HCT116 (cell line): ENCODE results near the gene RIBC2. TPM values are rescaled to one million over a fixed set of nuclear protein-coding genes. Genes with fewer than 3 reads are reported as not detected.

Experiments used
- ATAC-seq: fragments of 200-7000 bp; cut with Tn5 transposase; 2 replicates; pipeline ENCODE4 v1.9.1; 2020; ENCODE audit warnings: mild to moderate bottlenecking, moderate library complexity
- BruUV-seq: library from RNA; stranded (reverse); fragments of 400-500 nt; replicated peaks from 2 replicates; lab custom pipeline; 2021; lab: Mats Ljungman, UMichigan
- CTCF ChIA-PET: fragments of 300-600 bp; sonication (Branson Sonifier 250); formaldehyde crosslinking; loops from one replicate; lab custom pipeline; 2021; ENCODE audit warnings: antibody characterized with exemption; lab: Charles Lee
- POLR2A ChIA-PET: fragments of 300-600, 350-600 bp; sonication (Branson Sonifier 250); formaldehyde crosslinking; loops from one replicate; lab custom pipeline; 2021; ENCODE audit warnings: antibody characterized with exemption; lab: Charles Lee
- RAD21 ChIA-PET, 2 experiments: fragments of 300-600 bp; sonication (Branson Sonifier 250); formaldehyde crosslinking; loops; one replicate each; lab custom pipeline; 2023; ENCODE audit warnings: low total read pairs in 2 of 2; ENCODE audit not compliant: uncharacterized antibody in 2 of 2, unreplicated experiment in 2 of 2, low non-redundant PET in 1 of 2; lab: Charles Lee
- DNase-seq: peaks from one replicate; pipeline ENCODE4 v3.0.0-alpha.2; 2010; ENCODE audit warnings: low read depth, low spot score
- H2AFZ ChIP-seq: fragments of 200-600 bp; shearing (Covaris generic), sonication (generic); 2 replicates; pipeline ENCODE4 v1.6.1; 2017; ENCODE audit warnings: low read depth, mixed run types, mixed read lengths, antibody characterized with exemption, low read length; ENCODE audit not compliant: poor library complexity, severe bottlenecking
- H3K27ac ChIP-seq: 2 replicates; pipeline ENCODE4 v1.5.1; 2012; ENCODE audit warnings: low read depth, low read length
- H3K27me3 ChIP-seq: fragments of 200-600 bp; sonication (generic); 2 replicates; pipeline ENCODE4 v1.6.1; 2016; ENCODE audit warnings: mixed run types, low read length, mixed read lengths; ENCODE audit not compliant: insufficient read depth
- H3K36me3 ChIP-seq, 2 experiments: fragments of 200-500 bp in 1 of 2; fragments of 200-600 bp in 1 of 2; sonication (Bioruptor generic) in 1 of 2; sonication (generic) in 1 of 2; 2 replicates each; pipeline versions ENCODE4 v1.5.1 to v1.6.1; 2014 to 2016; ENCODE audit warnings: low read length in 2 of 2, inconsistent platforms in 1 of 2, mixed read lengths in 1 of 2, mixed run types in 1 of 2; ENCODE audit not compliant: insufficient read depth in 2 of 2, control insufficient read depth in 1 of 2
- H3K4me1 ChIP-seq, 2 experiments: fragments of 200-600 bp in 1 of 2; sonication (generic) in 1 of 2; 2 replicates each; pipeline versions ENCODE4 v1.5.1 to v1.6.1; 2012 to 2017; ENCODE audit warnings: low read length in 2 of 2, inconsistent platforms in 1 of 2, mild to moderate bottlenecking in 1 of 2, mixed read lengths in 1 of 2, mixed run types in 1 of 2, moderate library complexity in 1 of 2; ENCODE audit not compliant: insufficient read depth in 2 of 2, control insufficient read depth in 1 of 2
- H3K4me2 ChIP-seq: fragments of 200-600 bp; sonication (generic); 2 replicates; pipeline ENCODE4 v1.6.1; 2017; ENCODE audit warnings: mixed run types, low read length, mixed read lengths
- H3K4me3 ChIP-seq, 2 experiments: fragments of 200-600 bp in 1 of 2; sonication (generic) in 1 of 2; replicated peaks in 1 of 2; 2 replicates each; pipeline ENCODE4 v1.5.1; 2011 to 2016; ENCODE audit warnings: low read length in 2 of 2, control low read depth in 1 of 2, low read depth in 1 of 2, mild to moderate bottlenecking in 1 of 2, mixed read lengths in 1 of 2, mixed run types in 1 of 2
- H3K79me2 ChIP-seq: fragments of 200-600 bp; sonication (generic); 2 replicates; pipeline ENCODE4 v1.6.1; 2017; ENCODE audit warnings: mild to moderate bottlenecking, mixed run types, low read length, moderate library complexity, mixed read lengths; ENCODE audit not compliant: insufficient read depth
- H3K9ac ChIP-seq: fragments of 200-600 bp; sonication (generic); 2 replicates; pipeline ENCODE4 v1.6.1; 2016; ENCODE audit warnings: low read length, mixed read lengths
- H3K9me2 ChIP-seq: fragments of 200-600 bp; sonication (generic), shearing (Covaris generic); 2 replicates; pipeline ENCODE4 v1.6.1; 2017; ENCODE audit warnings: mixed run types, mild to moderate bottlenecking, moderate library complexity; ENCODE audit not compliant: insufficient read depth
- H3K9me3 ChIP-seq, 2 experiments: fragments of 200-500 bp in 1 of 2; fragments of 200-600 bp in 1 of 2; sonication (Bioruptor generic) in 1 of 2; sonication (generic) in 1 of 2; 2 replicates each; pipeline ENCODE4 v1.6.1; 2014 to 2017; ENCODE audit warnings: low read length in 2 of 2, mixed read lengths in 2 of 2, inconsistent platforms in 1 of 2, low read depth in 1 of 2, mild to moderate bottlenecking in 1 of 2, mixed run types in 1 of 2, moderate library complexity in 1 of 2; ENCODE audit not compliant: control insufficient read depth in 1 of 2, insufficient read depth in 1 of 2
- H4K20me1 ChIP-seq: fragments of 200-600 bp; sonication (generic), shearing (Covaris generic); 2 replicates; pipeline ENCODE4 v1.6.1; 2017; ENCODE audit warnings: mixed run types, mild to moderate bottlenecking, moderate library complexity; ENCODE audit not compliant: insufficient read depth
- CBX3 ChIP-seq: IDR thresholded peaks from 2 replicates; pipeline ENCODE4 v1.6.1; 2012; ENCODE audit warnings: low read depth
- EZH2 ChIP-seq: fragments of 200-600 bp; sonication (generic); IDR thresholded peaks from 2 replicates; pipeline ENCODE4 v1.6.1; 2017; ENCODE audit warnings: antibody characterized with exemption, mixed run types
- EZH2phosphoT487 ChIP-seq: fragments of 200-600 bp; IDR thresholded peaks from 2 replicates; pipeline ENCODE4 v1.6.1; 2018; ENCODE audit warnings: antibody characterized with exemption, borderline replicate concordance
- FOSL1 ChIP-seq: IDR thresholded peaks from 2 replicates; pipeline ENCODE4 v1.6.1; 2012; ENCODE audit warnings: low read depth
- POLR2A ChIP-seq: IDR thresholded peaks from 2 replicates; pipeline ENCODE4 v1.7.0; 2011; ENCODE audit warnings: borderline replicate concordance; ENCODE audit not compliant: insufficient read depth, insufficient read length; ENCODE audit errors: extremely low read depth
- RAD21 ChIP-seq: IDR thresholded peaks from 2 replicates; pipeline ENCODE4 v1.6.1; 2012; ENCODE audit warnings: low read depth, mild to moderate bottlenecking
- SRF ChIP-seq: IDR thresholded peaks from 2 replicates; pipeline ENCODE4 v1.6.1; 2012; ENCODE audit warnings: low read depth
- TCF7L2 ChIP-seq: IDR thresholded peaks from 2 replicates; pipeline ENCODE4 v1.7.0; 2011; ENCODE audit warnings: borderline replicate concordance, inconsistent platforms; ENCODE audit not compliant: insufficient read depth, insufficient read length; ENCODE audit errors: extremely low read depth
- ZFX ChIP-seq: fragments of 450-650 bp; IDR thresholded peaks from 2 replicates; pipeline ENCODE4 v1.6.1; 2017
- ZNF274 ChIP-seq: fragments of 200-500 bp; sonication (Bioruptor generic); IDR thresholded peaks from 2 replicates; pipeline ENCODE4 v1.6.1; 2014; ENCODE audit warnings: mild to moderate bottlenecking, low read depth, low read length, inconsistent platforms
- intact Hi-C: fragments of 100-400 bp; cut with micrococcal nuclease; formaldehyde crosslinking; loops from 2 replicates; pipeline ENCODE4 v1.10.0; 2022
- total RNA-seq: library from RNA; stranded (reverse); gene quantifications from one replicate; pipeline ENCODE4 v1.2.1, GENCODE V29; 2021; ENCODE audit not compliant: unreplicated experiment
- TF ChIP-seq, protein P1 (sequence below): IDR thresholded peaks from 2 replicates; pipeline ENCODE4 v1.6.1; 2012
- TF ChIP-seq, protein P2 (sequence below): IDR thresholded peaks from 2 replicates; pipeline ENCODE4 v1.6.1; 2012
- TF ChIP-seq, protein P3 (sequence below): IDR thresholded peaks from 2 replicates; pipeline ENCODE4 v1.6.1; 2011; ENCODE audit warnings: mild to moderate bottlenecking, low read length, moderate library complexity; ENCODE audit not compliant: insufficient replicate concordance; ENCODE audit errors: extremely low read depth
- TF ChIP-seq, protein P4 (sequence below), 3 experiments: fragments of 200-600 bp in 1 of 3; sonication (generic) in 1 of 3; IDR thresholded peaks in 2 of 3; conservative IDR thresholded peaks in 1 of 3; 2 replicates each; pipeline ENCODE4 v1.5.1; 2012 to 2017; ENCODE audit warnings: low read depth in 2 of 3, low read length in 2 of 3, antibody characterized with exemption in 1 of 3, borderline replicate concordance in 1 of 3, control low read depth in 1 of 3, mild to moderate bottlenecking in 1 of 3, mixed read lengths in 1 of 3, mixed run types in 1 of 3, moderate library complexity in 1 of 3; ENCODE audit not compliant: insufficient read depth in 1 of 3

RIBC2 gene
- total RNA-seq, 1 experiment from 2014 or later, result 8.3 TPM

DNA sequence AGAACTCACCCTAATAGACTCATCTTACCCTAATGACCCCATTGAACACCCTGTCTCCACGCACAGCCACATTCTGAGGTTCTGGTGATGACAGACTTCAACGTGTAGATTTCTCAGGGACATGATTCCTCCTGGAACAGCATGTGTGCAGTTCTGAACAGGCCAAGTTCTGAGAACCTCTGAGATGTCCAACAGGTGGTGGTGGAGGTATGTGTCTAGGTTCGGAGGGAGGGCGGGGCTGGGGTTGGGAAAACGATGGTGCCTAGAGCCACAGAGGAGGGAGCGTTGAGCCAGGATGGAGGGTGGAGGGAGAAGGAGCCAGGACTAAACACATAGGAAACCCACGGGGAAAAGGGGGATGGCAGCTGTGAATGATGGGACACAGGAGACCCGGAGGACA lies 45.7 kb downstream of the RIBC2 start:
- POLR2A ChIA-PET, result no interaction called here
- intact Hi-C loops, result no loop called here
- BruUV-seq, result no TSS peak
- CTCF ChIA-PET, result no interaction called here
- TF ChIP-seq RAD21, result no peak
- TF ChIP-seq, protein P1, sequence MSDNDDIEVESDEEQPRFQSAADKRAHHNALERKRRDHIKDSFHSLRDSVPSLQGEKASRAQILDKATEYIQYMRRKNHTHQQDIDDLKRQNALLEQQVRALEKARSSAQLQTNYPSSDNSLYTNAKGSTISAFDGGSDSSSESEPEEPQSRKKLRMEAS, result no peak
- no peak for TF ChIP-seq SRF
- TF ChIP-seq TCF7L2, result no peak
- TF ChIP-seq CBX3, result no peak
- TF ChIP-seq FOSL1, result no peak
- Histone ChIP-seq H4K20me1 (no peaks in the 10 kb centered on the region), H3K9me2 (no peaks in the 10 kb centered on the region), H3K4me1 (no peaks in the 10 kb centered on the region), H3K4me3 (no peak overlapping the region), H3K36me3 (no peaks in the 10 kb centered on the region), H2AFZ (no peak overlapping the region), H3K9ac (no peak overlapping the region), H3K27me3 (no peaks in the 10 kb centered on the region), H3K79me2 (no peaks in the 10 kb centered on the region), H3K9me3 (no peaks in the 10 kb centered on the region), H3K4me2 (no peak overlapping the region), H3K27ac (no peak overlapping the region)
- DNase-seq, result no peak
- no peak for ATAC-seq
- RAD21 ChIA-PET, result no interaction called here

DNA sequence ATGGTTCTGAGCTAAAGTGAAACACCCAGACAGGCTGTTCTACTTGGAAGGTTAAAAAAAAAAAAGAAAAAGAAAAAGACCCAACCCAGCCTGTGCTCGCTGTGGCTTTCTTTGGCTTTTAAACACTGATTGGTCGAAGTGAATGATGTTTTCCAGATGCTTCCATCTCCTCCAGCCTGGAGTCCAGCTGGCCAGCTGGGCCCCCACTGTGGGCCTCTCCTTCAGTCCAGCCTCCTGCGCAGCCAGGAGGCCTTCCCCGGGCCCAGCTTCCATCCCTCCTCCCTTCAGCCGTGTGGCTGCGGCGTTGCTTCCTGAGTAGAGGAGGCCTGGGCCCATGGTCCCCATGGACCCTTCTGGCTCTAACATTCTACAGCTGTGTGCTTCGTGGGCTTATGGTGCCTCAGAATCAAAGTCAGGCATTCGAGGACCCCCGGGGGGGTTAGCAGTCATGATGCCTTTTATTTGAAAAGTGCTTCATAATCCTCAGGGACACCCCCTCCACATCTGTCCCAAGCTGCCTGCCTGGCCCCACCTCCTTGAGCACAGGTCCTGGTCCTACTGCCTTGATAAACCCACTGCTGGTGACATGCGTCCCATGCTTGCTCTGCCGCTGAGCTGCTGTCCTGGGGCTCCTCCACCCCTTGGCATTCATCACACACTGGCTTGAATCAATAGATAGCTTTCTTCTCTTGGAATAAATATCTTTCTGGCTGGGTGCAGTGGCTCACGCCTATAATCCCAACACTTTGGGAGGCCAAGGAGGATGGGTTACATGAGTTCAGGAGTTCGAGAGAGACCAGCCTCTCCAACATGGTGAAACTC lies 47.0 kb downstream of the RIBC2 start:
- ATAC-seq, result no peak
- intact Hi-C loops, result no loop called here
- Histone ChIP-seq H2AFZ (no peak overlapping the region), H3K4me3 (no peak overlapping the region), H3K79me2 (no peaks in the 10 kb centered on the region), H3K9ac (no peak overlapping the region), H3K27ac (no peak overlapping the region), H3K4me2 (no peak overlapping the region), H3K9me2 (no peaks in the 10 kb centered on the region), H3K36me3 (no peaks in the 10 kb centered on the region), H4K20me1 (no peaks in the 10 kb centered on the region), H3K4me1 (no peaks in the 10 kb centered on the region), H3K27me3 (no peaks in the 10 kb centered on the region), H3K9me3 (no peaks in the 10 kb centered on the region)
- TF ChIP-seq, protein P2, sequence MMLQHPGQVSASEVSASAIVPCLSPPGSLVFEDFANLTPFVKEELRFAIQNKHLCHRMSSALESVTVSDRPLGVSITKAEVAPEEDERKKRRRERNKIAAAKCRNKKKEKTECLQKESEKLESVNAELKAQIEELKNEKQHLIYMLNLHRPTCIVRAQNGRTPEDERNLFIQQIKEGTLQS, result no peak
- TF ChIP-seq EZH2phosphoT487 (no peak), CBX3 (no peak), ZNF274 (no peak), TCF7L2 (no peak), POLR2A (no peak), ZFX (no peak), EZH2 (no peak)
- TF ChIP-seq, protein P3, sequence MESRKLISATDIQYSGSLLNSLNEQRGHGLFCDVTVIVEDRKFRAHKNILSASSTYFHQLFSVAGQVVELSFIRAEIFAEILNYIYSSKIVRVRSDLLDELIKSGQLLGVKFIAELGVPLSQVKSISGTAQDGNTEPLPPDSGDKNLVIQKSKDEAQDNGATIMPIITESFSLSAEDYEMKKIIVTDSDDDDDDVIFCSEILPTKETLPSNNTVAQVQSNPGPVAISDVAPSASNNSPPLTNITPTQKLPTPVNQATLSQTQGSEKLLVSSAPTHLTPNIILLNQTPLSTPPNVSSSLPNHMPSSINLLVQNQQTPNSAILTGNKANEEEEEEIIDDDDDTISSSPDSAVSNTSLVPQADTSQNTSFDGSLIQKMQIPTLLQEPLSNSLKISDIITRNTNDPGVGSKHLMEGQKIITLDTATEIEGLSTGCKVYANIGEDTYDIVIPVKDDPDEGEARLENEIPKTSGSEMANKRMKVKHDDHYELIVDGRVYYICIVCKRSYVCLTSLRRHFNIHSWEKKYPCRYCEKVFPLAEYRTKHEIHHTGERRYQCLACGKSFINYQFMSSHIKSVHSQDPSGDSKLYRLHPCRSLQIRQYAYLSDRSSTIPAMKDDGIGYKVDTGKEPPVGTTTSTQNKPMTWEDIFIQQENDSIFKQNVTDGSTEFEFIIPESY, result no peak
- TF ChIP-seq, protein P1, result no peak
- TF ChIP-seq, protein P4, sequence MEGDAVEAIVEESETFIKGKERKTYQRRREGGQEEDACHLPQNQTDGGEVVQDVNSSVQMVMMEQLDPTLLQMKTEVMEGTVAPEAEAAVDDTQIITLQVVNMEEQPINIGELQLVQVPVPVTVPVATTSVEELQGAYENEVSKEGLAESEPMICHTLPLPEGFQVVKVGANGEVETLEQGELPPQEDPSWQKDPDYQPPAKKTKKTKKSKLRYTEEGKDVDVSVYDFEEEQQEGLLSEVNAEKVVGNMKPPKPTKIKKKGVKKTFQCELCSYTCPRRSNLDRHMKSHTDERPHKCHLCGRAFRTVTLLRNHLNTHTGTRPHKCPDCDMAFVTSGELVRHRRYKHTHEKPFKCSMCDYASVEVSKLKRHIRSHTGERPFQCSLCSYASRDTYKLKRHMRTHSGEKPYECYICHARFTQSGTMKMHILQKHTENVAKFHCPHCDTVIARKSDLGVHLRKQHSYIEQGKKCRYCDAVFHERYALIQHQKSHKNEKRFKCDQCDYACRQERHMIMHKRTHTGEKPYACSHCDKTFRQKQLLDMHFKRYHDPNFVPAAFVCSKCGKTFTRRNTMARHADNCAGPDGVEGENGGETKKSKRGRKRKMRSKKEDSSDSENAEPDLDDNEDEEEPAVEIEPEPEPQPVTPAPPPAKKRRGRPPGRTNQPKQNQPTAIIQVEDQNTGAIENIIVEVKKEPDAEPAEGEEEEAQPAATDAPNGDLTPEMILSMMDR (IDR thresholded peaks at IDR 0.05 in 2 of 3, conservative IDR thresholded peaks at IDR 0.05 in 1 of 3; ENCODE audit: borderline replicate concordance in 1 of 3, insufficient read depth in 1 of 3, low read depth in 2 of 3, low read length in 2 of 3), result no peak
- POLR2A ChIA-PET, result no interaction called here
- RAD21 ChIA-PET, result no interaction called here
- no TSS peak for BruUV-seq
- DNase-seq, result no peak
- CTCF ChIA-PET, result no interaction called here
